Neural progenitor cell (in vitro differentiated cells): ENCODE results near the gene MPC2. TPM values are rescaled to one million over a fixed set of nuclear protein-coding genes. Genes with fewer than 3 reads are reported as not detected.

Experiments
- DNase-seq: peaks from one replicate; pipeline ENCODE4 v3.0.0-alpha.2; 2016; ENCODE audit warnings: low spot score
- H2AFZ ChIP-seq: fragments of 200-600 bp; sonication (generic); replicated peaks from 2 replicates; pipeline ENCODE4 v1.6.1; 2016; ENCODE audit warnings: antibody characterized with exemption
- H3F3A ChIP-seq: fragments of 200-600 bp; sonication (generic); 2 replicates; pipeline ENCODE4 v1.6.1; 2016; ENCODE audit warnings: antibody characterized with exemption, low read depth
- H3K27ac ChIP-seq: fragments of 200-600 bp; sonication (generic); 2 replicates; pipeline ENCODE4 v1.5.1; 2016; ENCODE audit warnings: mild to moderate bottlenecking
- H3K27me3 ChIP-seq: fragments of 200-600 bp; sonication (generic); 2 replicates; pipeline ENCODE4 v1.6.1; 2016; ENCODE audit warnings: mild to moderate bottlenecking, moderate library complexity
- H3K36me3 ChIP-seq: fragments of 200-600 bp; sonication (generic); 2 replicates; pipeline ENCODE4 v1.5.1; 2016
- H3K4me1 ChIP-seq: fragments of 200-600 bp; sonication (generic); 2 replicates; pipeline ENCODE4 v1.6.1; 2016; ENCODE audit warnings: mixed run types
- H3K4me2 ChIP-seq: fragments of 200-600 bp; sonication (generic); 2 replicates; pipeline ENCODE4 v1.6.1; 2016
- H3K4me3 ChIP-seq: fragments of 200-600 bp; sonication (generic); 2 replicates; pipeline ENCODE4 v1.5.1; 2016
- H3K79me2 ChIP-seq: fragments of 200-600 bp; sonication (generic); 2 replicates; pipeline ENCODE4 v1.6.1; 2016; ENCODE audit warnings: low read depth
- H3K9ac ChIP-seq: fragments of 200-600 bp; sonication (generic); 2 replicates; pipeline ENCODE4 v1.6.1; 2016
- H3K9me3 ChIP-seq: fragments of 200-600 bp; sonication (generic); 2 replicates; pipeline ENCODE4 v1.5.1; 2016; ENCODE audit warnings: low read depth
- H4K20me1 ChIP-seq: fragments of 200-600 bp; sonication (generic); 2 replicates; pipeline ENCODE4 v1.6.1; 2016; ENCODE audit warnings: low read depth
- H3K27ac Mint-ChIP-seq: 3 replicates; pipeline ENCODE4 v1.8.0; 2021; ENCODE audit warnings: mixed read lengths
- H3K27me3 Mint-ChIP-seq: 2 replicates; pipeline ENCODE4 v1.8.0; 2022; ENCODE audit warnings: low read depth, mild to moderate bottlenecking, inconsistent platforms, moderate library complexity, mixed read lengths; ENCODE audit not compliant: insufficient read depth
- H3K36me3 Mint-ChIP-seq: 3 replicates; pipeline ENCODE4 v1.8.0; 2021; ENCODE audit warnings: mixed read lengths
- H3K4me1 Mint-ChIP-seq: 3 replicates; pipeline ENCODE4 v1.8.0; 2021; ENCODE audit warnings: mixed read lengths
- H3K4me3 Mint-ChIP-seq: 3 replicates; pipeline ENCODE4 v1.8.0; 2021; ENCODE audit warnings: mild to moderate bottlenecking, moderate library complexity, mixed read lengths
- H3K9me3 Mint-ChIP-seq: 3 replicates; pipeline ENCODE4 v1.8.0; 2020; ENCODE audit warnings: mixed read lengths
- EZH2 ChIP-seq: fragments of 200-600 bp; sonication (generic); IDR thresholded peaks from 2 replicates; pipeline ENCODE4 v1.6.1; 2017; ENCODE audit warnings: antibody characterized with exemption, mild to moderate bottlenecking, moderate library complexity
- EZH2phosphoT487 ChIP-seq: fragments of 200-600 bp; sonication (generic); IDR thresholded peaks from 2 replicates; pipeline ENCODE4 v1.6.1; 2017; ENCODE audit warnings: antibody characterized with exemption
- total RNA-seq: library from RNA; depleted of rRNA; stranded (reverse); fragments of >200 nt; gene quantifications from 2 replicates; pipeline ENCODE4 v1.2.3, GENCODE V29; 2015; ENCODE audit warnings: low replicate concordance
- TF ChIP-seq, protein P1 (sequence below): fragments of 200-600 bp; sonication (generic); IDR thresholded peaks from 2 replicates; pipeline ENCODE4 v1.5.1; 2017; ENCODE audit warnings: antibody characterized with exemption, mild to moderate bottlenecking

MPC2 gene
- total RNA-seq, 1 donor from 2014 or later, result 56.8 TPM

- H3K27me3 ChIP-seq, result no peaks in the 10 kb centered on the region
Observed at GRCh38 chr1:167940264-167940663, 3.4 kb upstream of the MPC2 start.

GRCh38 chr1:167938080-167938636 lies 1.3 kb upstream of the MPC2 start:
- Histone ChIP-seq H3F3A (peaks cover 29% of the 10 kb centered on the region), H3K4me2 (peak overlapping the region; percentile 97), H2AFZ (peak overlapping the region; percentile 59), H3K4me3 (peak overlapping the region; percentile 81), H3K36me3 (no peaks in the 10 kb centered on the region), H4K20me1 (peaks cover 4% of the 10 kb centered on the region), H3K27me3 (no peaks in the 10 kb centered on the region), H3K79me2 (peaks cover 72% of the 10 kb centered on the region), H3K9ac (peak overlapping the region; percentile 85), H3K4me1 (peaks cover 17% of the 10 kb centered on the region), H3K27ac (peak overlapping the region; percentile 92), H3K9me3 (no peaks in the 10 kb centered on the region)
- Mint-ChIP-seq H3K4me1 (peaks cover 19% of the 10 kb centered on the region), H3K36me3 (peaks cover 7% of the 10 kb centered on the region), H3K27ac (no peak overlapping the region), H3K9me3 (peaks cover 4% of the 10 kb centered on the region), H3K27me3 (no peaks in the 10 kb centered on the region), H3K4me3 (peak overlapping the region; percentile 97)
- no peak for DNase-seq
- TF ChIP-seq EZH2 (no peak), EZH2phosphoT487 (no peak)
- TF ChIP-seq, protein P1, sequence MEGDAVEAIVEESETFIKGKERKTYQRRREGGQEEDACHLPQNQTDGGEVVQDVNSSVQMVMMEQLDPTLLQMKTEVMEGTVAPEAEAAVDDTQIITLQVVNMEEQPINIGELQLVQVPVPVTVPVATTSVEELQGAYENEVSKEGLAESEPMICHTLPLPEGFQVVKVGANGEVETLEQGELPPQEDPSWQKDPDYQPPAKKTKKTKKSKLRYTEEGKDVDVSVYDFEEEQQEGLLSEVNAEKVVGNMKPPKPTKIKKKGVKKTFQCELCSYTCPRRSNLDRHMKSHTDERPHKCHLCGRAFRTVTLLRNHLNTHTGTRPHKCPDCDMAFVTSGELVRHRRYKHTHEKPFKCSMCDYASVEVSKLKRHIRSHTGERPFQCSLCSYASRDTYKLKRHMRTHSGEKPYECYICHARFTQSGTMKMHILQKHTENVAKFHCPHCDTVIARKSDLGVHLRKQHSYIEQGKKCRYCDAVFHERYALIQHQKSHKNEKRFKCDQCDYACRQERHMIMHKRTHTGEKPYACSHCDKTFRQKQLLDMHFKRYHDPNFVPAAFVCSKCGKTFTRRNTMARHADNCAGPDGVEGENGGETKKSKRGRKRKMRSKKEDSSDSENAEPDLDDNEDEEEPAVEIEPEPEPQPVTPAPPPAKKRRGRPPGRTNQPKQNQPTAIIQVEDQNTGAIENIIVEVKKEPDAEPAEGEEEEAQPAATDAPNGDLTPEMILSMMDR, result no peak

More at GRCh38 chr1:167940264-167940663, 3.4 kb upstream of the MPC2 start:
- Histone ChIP-seq H2AFZ (no peak overlapping the region), H3K27ac (no peak overlapping the region), H4K20me1 (no peaks in the 10 kb centered on the region), H3K9me3 (no peaks in the 10 kb centered on the region), H3K79me2 (peaks cover 79% of the 10 kb centered on the region), H3F3A (peaks cover 21% of the 10 kb centered on the region), H3K4me3 (no peak overlapping the region), H3K4me2 (no peak overlapping the region), H3K4me1 (peaks cover 11% of the 10 kb centered on the region), H3K36me3 (no peaks in the 10 kb centered on the region), H3K9ac (no peak overlapping the region)
- Mint-ChIP-seq H3K27ac (no peak overlapping the region), H3K4me1 (peaks cover 6% of the 10 kb centered on the region), H3K27me3 (peaks cover 2% of the 10 kb centered on the region), H3K4me3 (no peak overlapping the region), H3K36me3 (peaks cover 15% of the 10 kb centered on the region), H3K9me3 (peaks cover 20% of the 10 kb centered on the region)
- no peak for DNase-seq
- TF ChIP-seq, protein P1, result no peak
- TF ChIP-seq EZH2phosphoT487 (no peak), EZH2 (no peak)

DNA sequence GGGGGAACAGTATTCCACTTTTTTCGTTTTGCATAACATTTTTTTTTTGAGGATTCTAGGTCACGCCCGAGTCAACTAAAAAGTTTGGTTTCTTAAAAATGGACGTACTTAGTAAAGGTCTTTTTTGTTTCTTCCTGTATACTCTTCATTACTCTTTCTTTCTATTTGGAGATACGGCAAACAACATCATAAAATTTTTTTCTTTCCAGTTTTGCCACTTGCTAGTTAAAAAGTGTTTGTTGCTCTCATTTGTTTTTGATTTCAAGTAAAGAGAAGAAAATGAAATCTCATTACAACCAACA lies 788 bp upstream of the MPC2 start:
- no peak for TF ChIP-seq EZH2phosphoT487
- Mint-ChIP-seq H3K9me3 (peaks cover 2% of the 10 kb centered on the region), H3K27ac (peak overlapping the region; percentile 93), H3K36me3 (peaks cover 7% of the 10 kb centered on the region), H3K4me3 (peak overlapping the region; percentile 97), H3K4me1 (peaks cover 21% of the 10 kb centered on the region), H3K27me3 (no peaks in the 10 kb centered on the region)
- Histone ChIP-seq H3K27ac (peak overlapping the region; percentile 92), H4K20me1 (peaks cover 4% of the 10 kb centered on the region), H3K27me3 (no peaks in the 10 kb centered on the region), H3F3A (peaks cover 29% of the 10 kb centered on the region), H3K4me3 (peak overlapping the region; percentile 81), H3K9ac (peak overlapping the region; percentile 85), H3K4me1 (peaks cover 17% of the 10 kb centered on the region), H3K9me3 (no peaks in the 10 kb centered on the region), H3K4me2 (peak overlapping the region; percentile 97), H3K36me3 (no peaks in the 10 kb centered on the region), H3K79me2 (peaks cover 67% of the 10 kb centered on the region), H2AFZ (peak overlapping the region; percentile 59)
- no peak for DNase-seq

GRCh38 chr1:167936068-167936929 lies 573 bp downstream of the MPC2 start, which contains the start of gene DCAF6:
DCAF6 (plus strand) TSS chr1:167936683; CDS start chr1:167936912, 229 bp downstream.
- peaks cover 29% of the 10 kb centered on the region for H3F3A ChIP-seq
- H3K9me3 ChIP-seq, result no peaks in the 10 kb centered on the region
- peaks cover 4% of the 10 kb centered on the region for H4K20me1 ChIP-seq
- H3K27me3 ChIP-seq, result no peaks in the 10 kb centered on the region
- peak within 1 kb of the TSS; percentile 65 for H2AFZ ChIP-seq
- H3K79me2 ChIP-seq, result peaks cover 59% of the 10 kb centered on the region
- peak; percentile 99 for DNase-seq
- peaks cover 21% of the 10 kb centered on the region for H3K4me1 Mint-ChIP-seq
- peak within 1 kb of the TSS; percentile 97 for H3K4me3 Mint-ChIP-seq
- H3K27me3 Mint-ChIP-seq, result no peaks in the 10 kb centered on the region
- H3K27ac ChIP-seq, result peak within 1 kb of the TSS; percentile 92
- H3K4me1 ChIP-seq, result peaks cover 17% of the 10 kb centered on the region
- H3K4me3 ChIP-seq, result peak within 1 kb of the TSS; percentile 81
- peak within 1 kb of the TSS; percentile 100 for H3K27ac Mint-ChIP-seq
- H3K4me2 ChIP-seq, result peak within 1 kb of the TSS; percentile 97
- H3K9me3 Mint-ChIP-seq, result no peaks in the 10 kb centered on the region
- no peaks in the 10 kb centered on the region for H3K36me3 ChIP-seq
- peaks cover 2% of the 10 kb centered on the region for H3K36me3 Mint-ChIP-seq
- H3K9ac ChIP-seq, result peak within 1 kb of the TSS; percentile 85
- TF ChIP-seq EZH2 (peak; percentile 2), EZH2phosphoT487 (no peak)
